IPS DF 19.7 (cell line): ENCODE measurements around the gene A2ML1.
"Not testable (repeated sequence)": the region's sequence is repeated elsewhere in the genome, so short reads cannot be mapped to it uniquely, and the experiment has no call there.

Source experiments
- DNase-seq: peaks from one replicate; pipeline ENCODE4 v3.0.0-alpha.2; 2013; ENCODE audit warnings: low read depth, low spot score

The A2ML1 gene

DNA sequence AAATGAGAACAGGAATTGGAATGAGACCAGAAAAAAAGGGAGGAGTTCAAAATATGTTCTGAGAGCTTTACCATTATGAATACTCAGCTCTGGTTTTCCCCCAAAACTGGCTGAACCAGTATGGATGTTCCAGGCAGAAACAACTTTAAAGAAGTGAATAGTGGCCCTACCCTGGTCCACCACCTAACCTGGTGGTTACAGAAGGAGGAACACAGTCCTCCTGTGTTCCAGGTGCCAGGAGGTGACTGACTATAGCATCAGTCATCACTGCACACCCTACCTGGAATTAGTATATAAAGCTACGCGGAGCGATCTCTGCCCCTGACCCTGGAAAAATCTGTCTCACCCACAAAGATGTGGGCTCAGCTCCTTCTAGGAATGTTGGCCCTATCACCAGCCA, at the start of gene A2ML1:
TSS of gene A2ML1 (plus strand) at position 324 of the 400 bp plus-strand sequence. CDS start at position 355, 31 bp downstream.
- DNase-seq, result no peak

DNA sequence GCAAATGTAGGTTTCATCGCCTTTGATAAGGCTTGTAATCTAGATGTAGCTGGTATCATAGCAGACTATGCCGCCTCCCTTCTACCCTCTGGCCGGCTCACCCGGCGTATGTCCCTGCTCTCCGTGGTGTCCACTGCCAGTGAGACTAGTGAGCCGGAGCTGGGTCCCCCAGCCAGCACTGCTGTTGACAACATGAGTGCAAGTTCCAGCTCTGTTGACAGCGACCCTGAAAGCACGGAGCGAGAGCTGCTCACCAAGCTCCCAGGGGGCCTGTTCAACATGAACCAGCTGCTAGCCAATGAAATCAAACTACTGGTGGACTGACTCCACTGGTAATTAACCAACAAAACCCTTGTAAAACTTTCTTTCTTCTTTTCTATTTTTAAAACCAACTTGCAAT, 49.0 kb upstream of the A2ML1 start:
- no peak for DNase-seq

DNA sequence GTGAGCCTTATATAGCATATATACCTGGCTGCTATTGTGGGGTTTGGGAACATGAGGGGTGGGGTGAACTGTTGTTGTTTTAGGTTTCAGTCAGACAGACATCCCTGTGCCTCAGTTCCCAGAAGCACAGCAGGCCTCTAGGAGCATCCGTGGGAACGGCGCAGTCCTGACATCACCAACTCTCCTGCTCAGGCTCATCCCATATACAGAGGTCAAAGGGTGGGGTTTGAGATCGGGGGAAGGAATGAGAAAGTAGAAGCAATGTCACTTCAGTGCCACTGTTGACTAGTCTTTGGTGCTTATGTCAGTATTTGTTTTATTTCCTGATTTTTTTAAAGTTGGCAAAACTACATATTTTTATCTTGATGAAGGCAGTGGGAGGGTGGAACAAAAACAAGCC, 43.1 kb upstream of the A2ML1 start:
- DNase-seq, result no peak

DNA sequence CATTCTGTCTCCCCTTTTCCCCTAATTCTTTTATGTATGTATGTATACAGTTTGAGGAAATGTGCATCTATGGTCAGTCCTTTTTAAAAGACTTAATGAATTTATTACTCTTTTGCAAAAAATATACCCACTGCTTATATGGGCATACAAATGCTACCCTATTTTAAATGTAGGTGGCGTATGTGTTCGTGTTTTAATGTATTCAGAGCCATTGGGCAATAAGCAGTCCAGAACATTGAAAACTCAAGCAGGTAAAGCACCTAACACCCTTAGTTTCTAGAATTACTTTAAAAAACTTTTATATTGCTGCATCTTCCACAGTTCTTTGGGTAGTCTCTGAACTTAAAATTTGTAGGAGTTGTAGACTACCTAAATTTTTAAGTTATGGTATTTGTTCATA, 42.6 kb upstream of the A2ML1 start:
- DNase-seq, result no peak

DNA sequence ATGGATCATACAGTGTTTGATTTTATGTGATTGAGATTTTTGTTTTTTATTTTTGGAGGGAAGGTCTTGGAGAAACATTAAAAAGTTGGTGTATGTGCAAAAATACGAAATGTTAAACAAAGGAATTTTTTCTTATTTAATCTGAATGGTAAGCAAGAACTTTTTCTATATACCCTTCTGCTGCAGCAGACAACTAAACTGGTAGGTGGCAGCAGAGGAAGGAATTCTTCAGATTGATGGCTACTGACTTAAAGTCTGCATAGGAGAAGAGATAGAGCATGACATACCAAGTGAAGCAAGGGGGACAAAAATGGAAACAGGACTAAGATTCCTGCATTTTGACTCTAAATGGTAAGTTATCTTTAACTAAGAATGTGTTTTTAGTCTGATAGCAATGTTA, 42.0 kb upstream of the A2ML1 start:
- DNase-seq, result no peak

DNA sequence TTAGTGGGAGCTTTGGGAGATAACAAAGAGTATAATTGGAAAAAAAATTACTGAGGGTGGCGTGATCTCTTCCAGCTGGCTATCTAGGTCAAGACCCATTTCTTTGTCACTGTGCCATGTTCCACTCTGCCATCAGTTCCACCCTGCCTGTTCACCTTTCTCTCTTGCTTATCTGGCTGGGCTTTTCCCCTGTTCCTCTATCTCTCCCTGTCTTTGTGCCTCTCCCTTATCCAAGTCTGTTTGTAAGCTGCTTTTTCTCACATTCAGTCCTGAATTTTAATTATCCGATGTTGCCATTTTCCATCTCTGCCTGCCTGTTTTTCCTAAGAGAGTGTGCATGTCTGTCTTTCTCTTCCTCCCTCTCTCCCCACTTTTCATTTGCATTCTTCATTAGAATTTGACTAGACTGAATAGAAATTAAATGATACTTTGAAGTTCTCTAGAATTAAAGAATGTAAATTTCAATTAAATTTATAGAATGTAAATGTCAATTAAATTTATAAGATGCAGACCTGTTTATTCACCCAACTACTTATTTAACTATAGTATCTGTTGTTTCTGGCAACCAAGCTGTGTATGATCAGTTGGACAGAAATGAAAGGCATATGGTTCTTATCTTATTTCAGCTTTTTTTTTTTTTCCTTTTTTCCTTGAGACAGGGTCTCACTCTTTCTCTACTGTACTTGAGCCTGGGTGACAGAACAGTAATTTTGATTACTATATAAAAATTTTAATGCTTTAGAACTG, 40.9 kb upstream of the A2ML1 start:
- no peak for DNase-seq

DNA sequence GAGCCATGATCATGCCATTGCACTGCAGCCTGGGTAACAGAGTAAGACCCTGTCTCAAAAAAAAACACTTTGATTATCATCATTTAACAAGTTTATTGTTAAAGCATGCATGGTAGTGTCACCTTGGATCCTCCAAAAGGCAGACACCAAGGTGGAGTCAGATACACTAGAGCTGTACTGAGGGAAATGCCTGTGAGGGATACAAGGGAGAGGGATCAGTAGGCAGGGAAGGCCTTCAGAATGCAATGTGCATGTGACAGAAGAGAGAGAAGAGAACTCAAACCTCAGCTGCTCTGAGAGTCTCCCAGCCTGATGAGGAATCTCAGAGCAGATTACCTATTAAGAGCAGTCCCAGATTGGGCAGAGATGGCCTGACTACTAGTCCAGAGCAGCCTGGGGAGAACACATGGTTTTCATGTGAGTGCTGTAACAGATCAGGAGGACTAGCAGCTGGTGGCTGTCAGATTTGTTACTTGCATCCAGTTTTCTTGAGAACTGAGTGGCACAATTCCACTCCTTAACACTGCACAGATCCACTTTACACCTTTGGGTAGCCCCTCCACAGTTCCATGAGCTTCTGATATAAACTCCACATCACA, 38.0 kb upstream of the A2ML1 start:
- no peak for DNase-seq

DNA sequence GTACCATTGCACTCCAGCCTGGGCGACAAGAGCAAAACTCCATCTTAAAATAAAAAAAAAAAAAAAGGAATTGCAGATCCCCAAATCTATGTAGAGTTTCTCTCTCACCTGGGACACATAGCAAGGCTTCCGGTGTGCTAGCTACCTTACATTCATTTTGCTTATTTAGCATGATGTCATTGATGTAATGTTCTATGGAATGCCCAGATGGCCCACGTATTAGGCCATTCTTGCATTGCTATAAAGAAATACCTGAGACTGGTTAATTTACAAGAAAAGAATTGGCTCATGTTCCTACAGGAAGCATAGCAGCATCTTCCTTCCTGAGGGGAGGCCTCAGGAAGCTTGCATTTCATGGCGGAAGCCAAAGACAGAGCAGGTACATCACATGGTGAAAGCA, 36.9 kb upstream of the A2ML1 start:
- DNase-seq, result no peak

DNA sequence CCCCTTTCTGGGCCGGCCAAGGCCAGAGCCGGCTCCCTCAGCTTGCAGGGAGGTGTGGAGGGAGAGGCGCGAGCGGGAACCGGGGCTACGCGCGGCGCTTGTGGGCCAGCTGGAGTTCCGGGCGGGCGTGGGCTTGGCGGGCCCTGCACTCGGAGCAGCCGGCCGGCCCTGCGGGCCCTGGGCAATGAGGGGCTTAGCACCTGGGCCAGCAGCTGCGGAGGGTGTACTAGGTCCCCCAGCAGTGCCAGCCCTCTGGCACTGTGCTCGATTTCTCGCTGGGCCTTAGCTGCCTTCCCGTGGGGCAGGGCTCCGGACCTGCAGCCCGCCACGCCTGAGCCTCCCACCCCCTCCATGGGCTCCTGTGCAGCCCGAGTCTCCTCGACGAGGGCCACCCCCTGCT, 35.2 kb upstream of the A2ML1 start:
- not testable (repeated sequence) for DNase-seq

DNA sequence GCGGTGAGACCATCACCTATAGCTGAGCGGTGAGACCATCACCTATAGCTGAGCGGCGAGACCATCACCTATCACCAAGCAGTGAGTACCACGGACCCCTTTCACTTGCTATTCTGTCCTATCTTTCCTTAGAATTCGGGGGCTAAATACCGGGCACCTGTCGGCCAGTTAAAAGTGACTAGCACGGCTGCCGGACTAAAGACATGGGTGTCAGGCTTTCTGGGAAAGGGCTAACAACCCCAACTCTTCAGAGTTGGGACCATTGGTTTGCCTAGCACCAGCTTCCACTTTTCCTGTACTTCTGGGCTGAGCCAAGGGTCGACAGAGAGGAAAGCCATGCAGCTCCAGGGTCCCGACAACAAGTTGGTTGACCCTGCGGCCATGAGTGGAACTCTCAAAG, 33.7 kb upstream of the A2ML1 start:
- not testable (repeated sequence) for DNase-seq

DNA sequence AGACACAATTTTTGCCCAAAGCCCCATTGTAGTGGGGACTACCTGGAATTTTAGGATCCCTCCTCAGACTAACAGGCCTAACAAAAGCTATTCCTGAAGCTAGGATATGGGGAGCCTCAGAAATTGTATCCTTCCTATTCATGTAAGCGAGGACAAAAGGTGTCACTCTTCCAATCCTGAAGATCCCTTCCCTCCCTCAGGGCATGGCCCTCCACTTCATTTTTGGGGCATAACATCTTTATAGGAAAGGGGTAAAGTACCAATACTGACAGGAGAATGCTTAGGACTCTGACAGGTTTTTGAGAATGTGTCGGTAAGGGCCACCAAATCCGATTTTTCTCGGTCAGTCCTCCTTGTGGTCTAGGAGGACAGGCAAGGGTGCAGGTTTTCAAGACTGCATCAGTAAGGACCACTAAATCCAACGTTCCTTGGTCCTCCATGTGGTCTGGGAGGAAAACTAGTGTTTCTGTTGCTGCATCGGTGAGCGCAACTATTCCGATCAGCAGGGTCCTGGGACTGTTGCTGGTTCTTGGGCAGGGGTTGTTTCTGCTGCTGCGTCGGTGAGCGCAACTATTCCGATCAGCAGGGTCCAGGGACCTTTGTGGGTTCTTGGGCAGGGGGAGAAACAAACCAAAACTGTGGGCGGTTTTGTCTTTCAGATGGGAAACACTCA, 32.9 kb upstream of the A2ML1 start:
- not testable (repeated sequence) for DNase-seq

DNA sequence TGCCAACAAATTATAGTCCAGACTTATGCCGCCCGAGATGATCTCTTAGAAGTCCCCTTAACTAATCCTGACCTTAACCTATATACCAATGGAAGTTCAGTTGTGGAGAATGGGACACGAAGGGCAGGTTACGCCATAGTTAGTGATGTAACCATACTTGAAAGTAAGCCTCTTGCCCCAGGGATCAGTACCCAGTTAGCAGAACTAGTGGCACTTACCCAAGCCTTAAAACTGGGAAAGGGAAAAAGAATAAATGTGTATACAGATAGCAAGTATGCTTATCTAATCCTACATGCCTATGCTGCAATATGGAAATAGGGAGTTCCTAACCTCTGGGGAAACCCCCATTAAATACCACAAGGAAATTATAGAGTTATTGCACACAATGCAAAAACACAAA, 29.2 kb upstream of the A2ML1 start:
- DNase-seq, result not testable (repeated sequence)

DNA sequence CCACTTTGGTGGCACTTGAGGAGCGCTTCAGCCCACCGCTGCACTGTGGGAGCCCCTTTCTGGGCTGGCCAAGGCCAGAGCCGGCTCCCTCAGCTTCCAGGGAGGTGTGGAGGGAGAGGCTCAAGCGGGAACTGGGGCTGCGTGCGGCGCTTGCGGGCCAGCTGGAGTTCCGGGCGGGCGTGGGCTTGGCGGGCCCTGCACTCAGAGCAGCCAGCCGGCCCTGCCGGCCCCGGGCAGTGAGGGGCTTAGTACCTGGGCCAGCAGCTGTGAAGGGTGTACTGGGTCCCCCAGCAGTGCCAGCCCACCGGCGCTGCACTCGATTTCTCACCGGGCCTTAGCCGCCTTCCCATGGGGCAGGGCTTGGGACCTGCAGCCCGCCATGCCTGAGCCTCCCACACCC, 27.8 kb upstream of the A2ML1 start:
- DNase-seq, result not testable (repeated sequence)

DNA sequence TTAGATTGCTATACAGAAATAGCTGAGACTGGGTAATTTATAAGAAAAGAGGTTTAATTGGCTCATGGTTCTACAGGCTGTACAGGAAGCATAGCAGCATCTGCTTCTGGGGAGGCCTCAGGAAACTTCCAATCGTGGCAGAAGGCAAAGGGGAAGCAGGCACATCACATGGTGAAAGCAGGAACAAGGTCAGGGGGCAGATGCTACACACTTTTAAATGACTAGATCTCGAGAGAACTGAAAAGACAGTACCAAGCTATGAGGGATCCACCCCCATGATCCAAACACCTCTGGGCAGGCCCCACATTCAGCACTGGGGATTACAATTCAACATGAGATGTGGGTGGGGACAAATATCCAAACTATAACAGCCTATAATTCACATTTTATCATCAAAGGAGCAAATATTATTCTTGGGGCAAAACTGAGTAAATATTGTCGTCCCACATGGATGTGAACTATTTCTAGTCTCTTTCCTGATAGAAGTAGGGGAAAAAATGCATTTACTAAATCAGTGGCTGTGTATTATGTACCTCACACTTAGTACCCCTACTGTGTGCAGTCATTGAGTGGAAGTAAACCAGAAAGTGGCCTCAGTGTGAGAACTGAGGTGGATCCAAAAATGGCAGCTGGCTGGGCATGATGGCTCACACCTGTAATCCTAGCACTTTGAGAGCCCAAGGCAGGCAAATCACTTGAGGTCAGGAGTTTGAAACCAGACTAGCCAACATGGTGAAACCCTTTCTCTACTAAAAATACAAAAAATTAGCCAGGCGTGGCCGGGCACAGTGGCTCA, 25.4 kb upstream of the A2ML1 start:
- no peak for DNase-seq

DNA sequence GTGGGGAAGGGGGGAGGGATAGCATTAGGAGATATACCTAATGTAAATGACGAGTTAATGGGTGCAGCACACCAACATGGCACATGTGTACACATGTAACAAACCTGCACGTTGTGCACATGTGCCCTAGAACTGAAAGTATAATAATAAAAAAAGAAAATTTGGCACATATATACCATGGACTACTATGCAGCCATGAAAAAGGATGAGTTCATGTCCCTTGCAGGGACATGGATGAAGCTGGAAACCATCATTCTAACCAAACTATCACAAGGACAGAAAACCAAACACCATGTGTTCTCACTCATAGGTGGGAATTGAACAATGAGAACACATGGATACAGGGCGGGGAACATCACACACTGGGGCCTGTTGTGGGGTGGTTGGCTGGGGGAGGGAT, 21.2 kb upstream of the A2ML1 start:
- DNase-seq, result not testable (repeated sequence)

DNA sequence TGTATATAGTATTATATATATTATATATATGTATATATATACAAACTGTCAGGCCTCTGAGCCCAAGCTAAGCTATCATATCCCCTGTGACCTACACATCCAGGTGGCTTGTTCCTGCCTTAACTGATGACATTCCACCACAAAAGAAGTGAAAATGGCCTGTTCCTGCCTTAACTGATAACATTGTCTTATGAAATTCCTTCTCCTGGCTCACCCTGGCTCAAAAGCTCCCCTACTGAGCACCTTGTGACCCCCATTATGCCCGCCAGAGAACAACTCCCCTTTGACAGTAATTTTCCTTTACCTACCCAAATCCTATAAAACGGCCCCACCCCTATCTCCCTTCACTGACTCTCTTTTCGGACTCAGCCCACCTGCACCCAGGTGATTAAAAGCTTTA, 17.6 kb upstream of the A2ML1 start:
- not testable (repeated sequence) for DNase-seq

DNA sequence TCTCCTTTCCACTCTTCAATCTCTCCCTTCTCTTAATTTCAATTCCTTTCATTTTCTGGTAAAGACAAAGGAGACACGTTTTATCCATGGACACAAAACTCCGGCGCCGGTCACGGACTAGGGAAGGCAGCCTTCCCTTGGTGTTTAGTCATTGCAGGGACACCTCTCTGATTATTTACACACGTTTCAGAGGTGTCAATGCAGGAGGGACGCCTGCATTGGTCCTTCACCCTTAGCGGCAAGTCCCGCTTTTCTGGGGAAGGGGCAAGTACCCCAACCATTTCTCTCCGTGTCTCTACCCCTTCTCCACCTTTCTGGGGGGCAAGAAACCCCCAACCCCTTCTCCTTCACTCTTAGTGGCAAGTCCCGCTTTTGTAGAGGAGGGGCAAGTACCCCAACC, 16.9 kb upstream of the A2ML1 start:
- DNase-seq, result not testable (repeated sequence)

DNA sequence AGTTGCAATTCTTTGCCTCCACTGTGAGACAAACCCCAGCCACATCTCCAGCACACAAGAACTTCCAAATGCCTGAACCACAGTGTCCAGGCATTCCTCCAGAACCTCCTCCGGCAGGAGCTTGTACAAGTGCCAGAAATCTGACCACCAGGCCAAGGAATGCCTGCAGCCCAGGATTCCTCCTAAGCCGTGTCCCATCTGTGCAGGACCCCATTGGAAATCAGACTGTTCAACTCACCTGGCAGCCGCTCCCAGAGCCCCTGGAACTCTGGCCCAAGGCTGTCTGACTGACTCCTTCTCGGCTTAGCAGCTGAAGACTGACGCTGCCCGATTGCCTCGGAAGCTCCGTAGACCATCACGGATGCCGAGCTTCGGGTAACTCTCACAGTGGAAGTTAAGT, 15.3 kb upstream of the A2ML1 start:
- not testable (repeated sequence) for DNase-seq

DNA sequence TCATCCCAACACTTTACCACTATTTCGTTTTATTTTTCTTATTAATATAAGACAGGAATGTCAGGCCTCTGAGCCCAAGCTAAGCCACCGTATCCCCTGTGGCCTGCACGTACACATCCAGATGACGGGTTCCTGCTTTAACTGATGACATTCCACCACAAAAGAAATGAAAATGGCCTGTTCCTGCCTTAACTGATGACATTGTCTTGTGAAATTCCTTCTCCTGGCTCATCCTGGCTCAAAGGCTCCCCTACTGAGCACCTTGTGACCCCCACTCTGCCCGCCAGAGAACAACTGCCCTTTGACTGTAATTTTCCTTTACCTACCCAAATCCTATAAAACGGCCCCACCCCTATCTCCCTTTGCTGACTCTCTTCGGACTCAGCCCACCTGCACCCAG, 12.3 kb upstream of the A2ML1 start:
- not testable (repeated sequence) for DNase-seq

DNA sequence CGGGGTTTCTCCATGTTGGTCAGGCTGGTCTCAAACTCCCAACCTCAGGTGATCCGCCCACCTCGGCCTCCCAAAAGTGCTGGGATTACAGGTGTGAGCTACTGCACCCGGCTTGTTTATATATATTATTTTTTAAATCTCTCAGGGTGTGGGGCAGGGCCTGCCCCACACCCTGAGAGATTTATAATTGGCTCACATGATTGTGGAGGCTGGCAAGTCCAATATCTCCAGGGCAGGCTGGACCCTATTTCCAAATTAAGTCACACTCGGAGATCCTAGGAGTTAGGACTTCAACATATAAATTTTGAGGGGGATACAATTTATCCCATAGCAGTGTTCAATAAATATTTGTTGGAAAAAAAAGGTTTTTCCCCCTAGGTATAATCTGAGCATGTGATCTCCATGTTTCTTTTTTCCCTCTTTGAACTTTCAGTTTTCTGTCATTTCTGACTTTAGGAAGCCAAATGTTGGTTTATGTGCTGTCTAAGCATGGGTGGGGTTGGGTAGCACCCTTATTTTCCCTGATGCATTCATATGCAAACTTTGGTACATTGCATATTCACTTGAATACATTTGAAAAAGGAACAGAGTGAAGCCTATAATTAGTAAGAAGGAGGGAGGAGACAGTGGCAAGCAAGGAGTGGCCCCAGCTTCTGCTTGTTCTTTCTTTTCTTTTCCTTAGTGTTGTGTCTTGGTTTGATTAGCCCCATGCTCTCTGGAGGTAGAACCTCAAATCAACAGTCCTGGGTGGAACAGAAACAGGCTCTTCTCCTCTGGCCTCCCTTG, 8.7 kb upstream of the A2ML1 start:
- DNase-seq, result no peak

DNA sequence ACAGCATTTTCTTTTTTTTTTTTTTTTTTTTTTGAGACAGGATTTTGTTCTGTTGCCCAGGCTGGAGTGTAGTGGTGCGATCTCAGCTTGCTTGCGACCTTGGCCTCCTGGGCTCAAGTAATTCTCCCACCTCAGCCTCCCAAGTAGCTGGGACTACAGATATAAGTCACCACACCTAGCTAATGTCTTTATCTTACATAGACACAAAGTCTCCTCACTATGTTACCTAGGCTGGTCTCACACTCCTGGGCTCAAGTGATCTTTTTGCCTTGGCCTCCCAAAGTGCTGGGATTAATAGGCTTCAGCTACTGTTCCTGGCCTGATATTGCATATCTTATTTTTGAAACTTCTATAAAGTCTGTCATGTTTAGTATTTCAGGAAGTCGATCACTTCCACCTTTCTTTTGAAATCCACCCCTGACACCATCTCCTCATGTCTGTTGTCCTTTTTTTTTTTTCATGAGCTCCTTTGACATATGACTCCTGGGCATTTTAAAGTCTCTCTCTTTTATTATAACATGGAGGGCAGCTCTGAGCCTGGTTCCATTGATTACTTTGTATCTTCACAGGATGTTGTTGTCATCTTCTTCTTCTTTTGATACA, 5.9 kb upstream of the A2ML1 start:
- no peak for DNase-seq
